Measurements from ENCODE around the gene ADAT3.

Gene ADAT3

GRCh38 chr19:1935484-1936208, 30.4 kb downstream of the ADAT3 start:
- Histone ChIP-seq H3K9ac (ENCODE audit: low read length in 5 of 5) (no peak overlapping the region), H3K4me3 (ENCODE audit: low read depth in 1 of 5, low read length in 5 of 5) (no peak overlapping the region), H3K27me3 (ENCODE audit: control insufficient read depth in 5 of 5, insufficient read depth in 4 of 5, low read length in 5 of 5) (no peaks in the 10 kb centered on the region), H3K27ac (ENCODE audit: low read depth, low read length) (peak overlapping the region; percentile 7), H3K9me3 (ENCODE audit: control insufficient read depth in 5 of 5, low read length in 5 of 5) (peaks cover 0 to 8% (median 5%) of the 10 kb centered on the region in 5 donors), H3K36me3 (ENCODE audit: control insufficient read depth in 5 of 5, insufficient read depth in 5 of 5, low read length in 5 of 5) (no peaks in the 10 kb centered on the region), H3K4me1 (ENCODE audit: control insufficient read depth in 5 of 5, insufficient read depth in 5 of 5, low read length in 5 of 5) (peaks cover 0 to 20% (median 11%) of the 10 kb centered on the region in 5 donors)

GRCh38 chr19:1936430-1936829, 31.2 kb downstream of the ADAT3 start:
- H3K4me3 ChIP-seq (ENCODE audit: low read depth in 1 of 5, low read length in 5 of 5): no peak overlapping the region
- H3K4me1 ChIP-seq (ENCODE audit: control insufficient read depth in 5 of 5, insufficient read depth in 5 of 5, low read length in 5 of 5): peaks cover 0 to 20% (median 11%) of the 10 kb centered on the region in 5 donors
- H3K27me3 ChIP-seq (ENCODE audit: control insufficient read depth in 5 of 5, insufficient read depth in 4 of 5, low read length in 5 of 5): no peaks in the 10 kb centered on the region
- H3K9ac ChIP-seq (ENCODE audit: low read length in 5 of 5): no peak overlapping the region
- no peaks in the 10 kb centered on the region for H3K36me3 ChIP-seq (ENCODE audit: control insufficient read depth in 5 of 5, insufficient read depth in 5 of 5, low read length in 5 of 5)
- no peak overlapping the region for H3K27ac ChIP-seq (ENCODE audit: low read depth, low read length)
- peaks cover 0 to 8% (median 5%) of the 10 kb centered on the region in 5 donors for H3K9me3 ChIP-seq (ENCODE audit: control insufficient read depth in 5 of 5, low read length in 5 of 5)

- H3K36me3 ChIP-seq (ENCODE audit: control insufficient read depth in 5 of 5, insufficient read depth in 5 of 5, low read length in 5 of 5): no peaks in the 10 kb centered on the region
- H3K4me3 ChIP-seq (ENCODE audit: low read depth in 1 of 5, low read length in 5 of 5): no peak overlapping the region
- H3K27me3 ChIP-seq (ENCODE audit: control insufficient read depth in 5 of 5, insufficient read depth in 4 of 5, low read length in 5 of 5): no peaks in the 10 kb centered on the region
- H3K4me1 ChIP-seq (ENCODE audit: control insufficient read depth in 5 of 5, insufficient read depth in 5 of 5, low read length in 5 of 5): peaks cover 0 to 22% (median 15%) of the 10 kb centered on the region in 5 donors
- H3K9ac ChIP-seq (ENCODE audit: low read length in 5 of 5): no peak overlapping the region
- peaks cover 0 to 8% (median 5%) of the 10 kb centered on the region in 5 donors for H3K9me3 ChIP-seq (ENCODE audit: control insufficient read depth in 5 of 5, low read length in 5 of 5)
- H3K27ac ChIP-seq (ENCODE audit: low read depth, low read length): no peak overlapping the region
These were observed 31.9 kb downstream of the ADAT3 start for GRCh38 chr19:1936916-1937610.

GRCh38 chr19:1938071-1938470, 32.9 kb downstream of the ADAT3 start:
- H3K9ac ChIP-seq (ENCODE audit: low read length in 5 of 5): no peak overlapping the region
- H3K4me3 ChIP-seq (ENCODE audit: low read depth in 1 of 5, low read length in 5 of 5): no peak overlapping the region
- peaks cover 3 to 33% (median 25%) of the 10 kb centered on the region in 5 donors for H3K4me1 ChIP-seq (ENCODE audit: control insufficient read depth in 5 of 5, insufficient read depth in 5 of 5, low read length in 5 of 5)
- no peaks in the 10 kb centered on the region for H3K27me3 ChIP-seq (ENCODE audit: control insufficient read depth in 5 of 5, insufficient read depth in 4 of 5, low read length in 5 of 5)
- peaks cover 0 to 5% (median 5%) of the 10 kb centered on the region in 5 donors for H3K9me3 ChIP-seq (ENCODE audit: control insufficient read depth in 5 of 5, low read length in 5 of 5)
- no peaks in the 10 kb centered on the region for H3K36me3 ChIP-seq (ENCODE audit: control insufficient read depth in 5 of 5, insufficient read depth in 5 of 5, low read length in 5 of 5)
- H3K27ac ChIP-seq (ENCODE audit: low read depth, low read length): no peak overlapping the region

GRCh38 chr19:1941146-1942077, 36.2 kb downstream of the ADAT3 start, which contains the start of gene CSNK1G2:
Gene CSNK1G2, plus strand, starts transcription at chr19:1941172. Its CDS starts 28,601 bp downstream, at chr19:1969773.
- peak within 1 kb of the TSS; percentile 26 to 92 (median 86) for H3K9ac ChIP-seq (ENCODE audit: low read length in 5 of 5)
- peak within 1 kb of the TSS; percentile 64 to 82 (median 73) for H3K4me3 ChIP-seq (ENCODE audit: low read depth in 1 of 5, low read length in 5 of 5)
- H3K27me3 ChIP-seq (ENCODE audit: control insufficient read depth in 5 of 5, insufficient read depth in 4 of 5, low read length in 5 of 5): no peaks in the 10 kb centered on the region
- H3K36me3 ChIP-seq (ENCODE audit: control insufficient read depth in 5 of 5, insufficient read depth in 5 of 5, low read length in 5 of 5): no peaks in the 10 kb centered on the region
- peak within 1 kb of the TSS; percentile 91 for H3K27ac ChIP-seq (ENCODE audit: low read depth, low read length)
- H3K9me3 ChIP-seq (ENCODE audit: control insufficient read depth in 5 of 5, low read length in 5 of 5): no peaks in the 10 kb centered on the region
- peaks cover 3 to 53% (median 44%) of the 10 kb centered on the region in 5 donors for H3K4me1 ChIP-seq (ENCODE audit: control insufficient read depth in 5 of 5, insufficient read depth in 5 of 5, low read length in 5 of 5)

- H3K4me3 ChIP-seq (ENCODE audit: low read depth in 1 of 5, low read length in 5 of 5): peak overlapping the region; percentile 59 to 82 (median 79)
- H3K9ac ChIP-seq (ENCODE audit: low read length in 5 of 5): peak overlapping the region; percentile 17 to 87 (median 68)
- H3K36me3 ChIP-seq (ENCODE audit: control insufficient read depth in 5 of 5, insufficient read depth in 5 of 5, low read length in 5 of 5): peaks cover 0 to 3% (median 0%) of the 10 kb centered on the region in 5 donors
- H3K9me3 ChIP-seq (ENCODE audit: control insufficient read depth in 5 of 5, low read length in 5 of 5): no peaks in the 10 kb centered on the region
- peak overlapping the region; percentile 89 for H3K27ac ChIP-seq (ENCODE audit: low read depth, low read length)
- H3K27me3 ChIP-seq (ENCODE audit: control insufficient read depth in 5 of 5, insufficient read depth in 4 of 5, low read length in 5 of 5): no peaks in the 10 kb centered on the region
- H3K4me1 ChIP-seq (ENCODE audit: control insufficient read depth in 5 of 5, insufficient read depth in 5 of 5, low read length in 5 of 5): peaks cover 3 to 53% (median 44%) of the 10 kb centered on the region in 5 donors
These were observed 37.1 kb downstream of the ADAT3 start for GRCh38 chr19:1942078-1942933.

- no peaks in the 10 kb centered on the region for H3K9me3 ChIP-seq (ENCODE audit: control insufficient read depth in 5 of 5, low read length in 5 of 5)
- H3K9ac ChIP-seq (ENCODE audit: low read length in 5 of 5): peak overlapping the region in 2 of 5 donors; percentile 4 to 68
- H3K27me3 ChIP-seq (ENCODE audit: control insufficient read depth in 5 of 5, insufficient read depth in 4 of 5, low read length in 5 of 5): no peaks in the 10 kb centered on the region
- peaks cover 3 to 58% (median 44%) of the 10 kb centered on the region in 5 donors for H3K4me1 ChIP-seq (ENCODE audit: control insufficient read depth in 5 of 5, insufficient read depth in 5 of 5, low read length in 5 of 5)
- peak overlapping the region; percentile 28 to 82 (median 79) for H3K4me3 ChIP-seq (ENCODE audit: low read depth in 1 of 5, low read length in 5 of 5)
- peak overlapping the region; percentile 89 for H3K27ac ChIP-seq (ENCODE audit: low read depth, low read length)
- H3K36me3 ChIP-seq (ENCODE audit: control insufficient read depth in 5 of 5, insufficient read depth in 5 of 5, low read length in 5 of 5): peaks cover 0 to 3% (median 0%) of the 10 kb centered on the region in 5 donors
These were observed 37.8 kb downstream of the ADAT3 start for GRCh38 chr19:1942934-1943555.

GRCh38 chr19:1943661-1944087, 38.5 kb downstream of the ADAT3 start:
- H3K36me3 ChIP-seq (ENCODE audit: control insufficient read depth in 5 of 5, insufficient read depth in 5 of 5, low read length in 5 of 5): peaks cover 0 to 3% (median 0%) of the 10 kb centered on the region in 5 donors
- peaks cover 3 to 58% (median 44%) of the 10 kb centered on the region in 5 donors for H3K4me1 ChIP-seq (ENCODE audit: control insufficient read depth in 5 of 5, insufficient read depth in 5 of 5, low read length in 5 of 5)
- H3K9ac ChIP-seq (ENCODE audit: low read length in 5 of 5): peak overlapping the region in 1 of 5 donors; percentile 5
- no peak overlapping the region for H3K4me3 ChIP-seq (ENCODE audit: low read depth in 1 of 5, low read length in 5 of 5)
- H3K9me3 ChIP-seq (ENCODE audit: control insufficient read depth in 5 of 5, low read length in 5 of 5): no peaks in the 10 kb centered on the region
- no peaks in the 10 kb centered on the region for H3K27me3 ChIP-seq (ENCODE audit: control insufficient read depth in 5 of 5, insufficient read depth in 4 of 5, low read length in 5 of 5)
- no peak overlapping the region for H3K27ac ChIP-seq (ENCODE audit: low read depth, low read length)
